Dedifferentiated amniotic fluid mesenchymal stem cell (primary cell): ENCODE results near the gene FAM131B.
"Not testable (repeated sequence)": the region's sequence is repeated elsewhere in the genome, so short reads cannot be mapped to it uniquely, and the experiment has no call there.

Source experiments
- DNase-seq: peaks from one replicate; pipeline ENCODE4 v3.0.0-alpha.2; 2016; ENCODE audit errors: extremely low spot score

FAM131B gene

DNA sequence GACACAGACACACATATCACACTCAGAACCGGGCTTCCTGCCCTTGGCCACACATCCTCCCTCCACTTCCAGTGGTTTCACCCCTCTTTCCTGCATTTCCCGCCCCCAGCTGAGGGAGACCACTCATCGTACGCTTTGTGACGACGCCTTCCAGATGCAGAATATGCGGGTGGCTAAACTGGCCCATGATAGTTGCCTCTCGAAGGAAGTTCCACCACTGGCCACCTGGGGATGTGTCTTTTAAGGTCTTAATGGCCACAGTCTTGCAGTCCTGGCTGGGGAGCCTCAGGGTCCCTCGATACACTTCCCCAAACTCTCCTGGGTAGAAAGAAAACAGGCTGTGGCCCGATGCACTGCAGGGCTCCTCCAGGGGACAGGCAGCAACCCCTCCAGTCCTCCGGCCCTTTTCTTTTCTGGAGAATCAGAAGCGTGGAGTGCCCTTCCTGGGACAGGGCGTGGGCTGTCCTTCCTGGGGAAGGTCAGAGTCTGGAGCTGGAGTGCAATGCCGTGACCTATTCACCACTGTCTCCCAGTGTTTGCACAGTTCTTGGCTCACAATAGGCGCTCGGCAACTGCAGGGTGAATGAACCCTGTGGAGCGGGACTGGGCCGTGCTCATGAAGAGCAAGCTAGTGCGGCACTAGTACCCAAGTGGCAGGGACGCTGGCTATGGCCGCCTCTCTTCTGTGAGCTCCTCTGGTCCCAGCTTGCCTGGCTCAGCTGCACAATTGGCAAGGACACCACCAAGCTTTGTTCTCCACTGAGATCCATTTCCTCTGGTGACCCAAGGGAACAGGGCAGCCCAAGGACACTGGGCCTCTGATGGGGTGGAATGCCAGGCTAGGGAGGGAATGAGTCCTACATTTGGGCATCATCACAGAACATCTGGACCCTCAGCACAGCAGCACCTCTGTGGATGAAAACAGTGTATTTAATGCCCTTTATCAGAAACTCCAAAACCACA lies 33.0 kb upstream of the FAM131B start:
- no peak for DNase-seq

- DNase-seq = no peak
These were observed 32.3 kb upstream of the FAM131B start for GRCh38 chr7:143394777-143395176.

DNA sequence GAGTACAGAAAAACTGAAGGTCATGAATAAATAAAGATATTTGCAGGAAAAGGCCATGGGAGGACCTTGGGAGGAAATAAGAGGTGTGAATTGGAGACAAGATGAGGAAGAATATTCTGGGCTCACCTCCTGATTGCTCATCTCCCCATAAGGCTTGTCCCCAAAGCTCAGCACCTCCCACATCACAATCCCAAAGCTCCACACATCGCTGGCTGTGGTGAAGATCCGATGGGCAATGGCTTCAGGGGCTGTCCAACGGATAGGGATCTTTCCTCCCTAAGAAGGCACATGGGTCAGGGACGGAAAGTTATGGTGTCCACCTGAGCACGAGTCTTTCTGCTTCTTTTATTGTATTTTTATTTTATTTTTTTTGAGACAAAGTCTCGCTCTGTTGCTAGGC lies 31.6 kb upstream of the FAM131B start:
- DNase-seq = no peak

DNA sequence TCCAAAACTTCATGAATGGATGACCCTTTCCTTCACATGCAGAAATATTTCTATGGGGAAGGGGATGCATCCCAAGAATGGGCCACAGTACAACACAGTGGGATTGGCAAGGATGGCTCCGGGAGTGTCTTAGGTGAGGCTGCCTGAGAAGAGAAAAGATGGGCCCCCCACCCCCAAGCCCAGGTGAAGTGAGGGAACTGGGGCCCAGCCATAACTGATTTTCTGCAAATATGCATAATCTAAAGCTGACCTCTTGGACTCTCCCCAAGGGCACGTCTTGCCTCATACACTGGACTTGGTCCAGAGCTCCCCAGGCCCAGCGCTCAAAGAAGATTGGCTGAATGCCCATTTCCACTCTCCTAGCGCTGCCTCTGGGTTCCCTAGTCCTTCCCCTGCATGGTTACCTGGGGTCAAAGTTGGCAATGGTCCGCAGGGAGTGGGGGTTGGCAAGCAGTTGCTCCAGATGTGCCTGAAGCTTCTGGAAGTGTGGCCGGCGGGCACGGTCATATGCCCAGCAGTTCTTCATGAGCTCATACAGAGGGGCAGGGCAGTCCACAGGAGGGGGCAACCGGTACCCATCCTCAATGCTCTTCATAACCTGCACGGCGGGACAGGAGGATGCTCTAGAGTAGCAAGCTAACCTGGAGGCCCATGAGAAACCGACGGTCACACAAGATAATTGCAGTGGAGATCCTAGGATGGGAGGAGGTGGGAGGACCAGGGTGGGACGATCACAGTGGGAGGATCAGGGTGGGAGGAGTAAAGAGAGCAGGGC lies 30.9 kb upstream of the FAM131B start:
- DNase-seq = no peak

- DNase-seq = no peak
These were observed 30.4 kb upstream of the FAM131B start for GRCh38 chr7:143392875-143393266.

DNA sequence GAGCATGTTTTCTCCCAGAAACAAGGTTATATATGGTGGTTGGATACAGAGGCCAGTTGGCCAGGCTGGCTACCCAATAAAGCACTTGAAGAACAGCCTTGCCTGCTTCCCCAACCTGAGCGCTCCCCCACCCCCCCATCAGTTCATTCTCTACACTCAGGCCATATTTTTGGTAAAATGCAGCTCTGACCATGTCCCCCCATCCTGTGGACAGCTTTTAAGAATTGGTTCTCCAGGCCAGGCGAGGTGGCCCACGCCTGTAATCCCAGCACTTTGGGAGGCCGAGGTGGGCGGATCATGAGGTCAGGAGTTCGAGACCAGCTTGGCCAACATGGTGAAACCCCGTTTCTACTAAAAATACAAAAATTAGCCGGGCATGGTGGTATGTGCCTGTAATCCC lies 29.9 kb upstream of the FAM131B start:
- not testable (repeated sequence) for DNase-seq

GRCh38 chr7:143391462-143392404 lies 29.2 kb upstream of the FAM131B start:
- DNase-seq = peak; percentile 58

DNA sequence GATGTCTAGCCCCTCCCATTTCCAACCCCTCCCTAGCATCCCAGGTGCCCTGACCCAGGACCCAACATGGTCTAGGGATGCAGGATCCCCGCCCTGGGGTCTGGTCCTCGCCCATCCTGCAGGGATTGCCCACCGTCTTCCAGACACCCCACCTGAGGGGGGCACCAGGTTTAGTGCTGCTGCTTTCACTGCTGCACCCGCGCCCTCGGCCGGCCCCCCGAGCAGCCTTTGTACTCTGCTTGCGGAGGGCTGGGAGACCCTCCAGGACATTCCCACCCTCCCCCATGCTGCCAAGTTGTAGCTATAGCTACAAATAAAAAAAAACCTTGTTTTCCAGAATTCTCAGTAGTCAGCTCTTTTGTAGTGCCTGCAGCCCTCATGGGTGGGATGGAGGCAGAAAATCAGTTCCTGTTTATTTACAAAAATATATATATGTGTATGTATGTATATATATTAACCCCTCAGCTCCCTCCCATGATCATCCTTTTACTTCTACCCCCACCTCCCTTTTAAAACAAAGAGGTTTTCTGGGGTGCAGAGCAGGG lies 28.3 kb upstream of the FAM131B start:
- DNase-seq = no peak

- DNase-seq = no peak
These were observed 27.7 kb upstream of the FAM131B start for GRCh38 chr7:143390104-143390772.

DNA sequence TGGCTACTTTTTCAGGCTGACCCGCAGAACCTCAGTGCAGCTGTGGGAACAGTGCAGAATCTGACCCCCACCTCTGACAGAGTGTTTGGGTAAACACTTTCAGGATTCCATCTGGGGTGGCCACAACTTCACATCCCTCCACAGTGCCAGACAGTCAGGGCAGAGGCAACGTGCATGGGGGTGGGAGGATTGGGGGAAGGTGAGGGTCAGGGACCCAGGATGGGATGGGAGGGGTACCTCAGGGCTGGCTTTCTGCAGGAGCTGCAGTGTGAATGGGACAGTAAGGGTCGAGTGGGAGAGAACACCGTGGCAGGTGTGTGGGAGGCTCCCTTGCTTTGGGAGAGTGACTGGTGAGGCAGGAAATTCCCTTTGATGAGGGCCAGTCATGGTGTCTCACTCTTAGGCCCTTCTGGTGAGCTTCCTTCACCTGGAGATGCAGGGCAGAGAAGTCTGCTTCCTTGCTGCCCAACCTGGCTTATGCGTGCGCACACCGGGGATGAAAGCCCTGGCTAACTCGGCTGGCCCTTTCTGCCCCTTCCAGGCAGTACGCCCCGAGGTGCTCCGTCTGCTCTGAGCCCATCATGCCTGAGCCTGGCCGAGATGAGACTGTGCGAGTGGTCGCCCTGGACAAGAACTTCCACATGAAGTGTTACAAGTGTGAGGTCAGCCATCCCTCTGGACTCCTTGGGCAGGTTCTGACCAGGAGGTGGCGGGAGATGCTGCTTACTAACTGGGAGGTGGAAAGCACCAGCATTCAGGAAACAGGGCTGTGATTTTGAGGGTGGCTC lies 27.0 kb upstream of the FAM131B start:
- no peak for DNase-seq

GRCh38 chr7:143388491-143389101 lies 26.1 kb upstream of the FAM131B start:
- no peak for DNase-seq

GRCh38 chr7:143388051-143388450 lies 25.5 kb upstream of the FAM131B start:
- DNase-seq = no peak

GRCh38 chr7:143387156-143387975 lies 24.9 kb upstream of the FAM131B start:
- no peak for DNase-seq

GRCh38 chr7:143385891-143386781 lies 23.6 kb upstream of the FAM131B start:
- DNase-seq = no peak

GRCh38 chr7:143384661-143385631 lies 22.4 kb upstream of the FAM131B start:
- DNase-seq = no peak

DNA sequence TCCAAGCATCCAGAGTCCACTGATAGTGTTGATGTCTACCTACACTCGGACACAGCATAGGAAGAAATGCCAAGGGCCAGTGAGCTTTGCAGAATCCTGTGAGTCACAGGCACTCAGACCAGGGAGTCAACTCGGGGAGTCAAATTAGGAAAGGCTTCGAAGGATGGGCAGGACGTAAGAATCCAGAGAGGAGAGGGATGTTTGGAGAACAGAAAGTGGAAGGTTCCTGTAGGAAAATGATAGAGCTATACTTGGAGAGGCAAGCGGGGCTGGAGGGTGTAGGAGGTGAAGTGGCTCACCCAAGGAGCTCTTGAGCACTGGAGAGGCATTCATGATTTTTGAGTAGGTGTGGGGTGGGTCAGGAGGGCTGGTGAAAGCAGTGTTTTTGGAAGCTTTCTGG lies 21.6 kb upstream of the FAM131B start:
- peak; percentile 21 for DNase-seq

GRCh38 chr7:143383642-143383957 lies 21.1 kb upstream of the FAM131B start:
- DNase-seq = no peak
